Esophagus squamous epithelium (tissue), 5 donors: ENCODE data around the gene WASHC2A. TPM values are rescaled to one million over a fixed set of nuclear protein-coding genes. Genes with fewer than 3 reads are reported as not detected.
"Not testable (repeated sequence)": the region's sequence is repeated elsewhere in the genome, so short reads cannot be mapped to it uniquely, and the experiment has no call there.

Experiments
- DNase-seq: peaks from one replicate; lab custom pipeline; 2025; lab: John Stamatoyannopoulos, UW
- H3K27ac ChIP-seq, 4 donors: fragments of 200-600 bp; sonication (generic); one replicate each; pipeline ENCODE4 v1.5.1; 2016 to 2019; ENCODE audit warnings: mild to moderate bottlenecking in 1 of 4
- H3K27me3 ChIP-seq, 4 donors: fragments of 200-600 bp; sonication (generic); 1 replicate in 3 of 4; 2 replicates in 1 of 4; pipeline versions ENCODE4 v1.5.1 to v1.6.0; 2017 to 2021; ENCODE audit warnings: antibody characterized with exemption in 1 of 4
- H3K36me3 ChIP-seq, 3 donors: fragments of 200-600 bp; sonication (generic); one replicate each; pipeline ENCODE4 v1.5.1; 2016 to 2019
- H3K4me1 ChIP-seq, 3 donors: fragments of 200-600 bp; sonication (generic); one replicate each; pipeline ENCODE4 v1.5.1; 2017 to 2019
- H3K4me3 ChIP-seq, 4 donors: fragments of 200-600 bp; sonication (generic); 1 replicate in 3 of 4; 2 replicates in 1 of 4; pipeline ENCODE4 v1.5.1; 2016 to 2019; ENCODE audit warnings: mild to moderate bottlenecking in 2 of 4, moderate library complexity in 1 of 4
- H3K9me3 ChIP-seq, 3 donors: fragments of 200-600 bp; sonication (generic); one replicate each; pipeline ENCODE4 v1.5.1; 2016 to 2019
- WGBS, 2 donors: methylation state at CpG; one replicate each; pipeline ENCODE4 v1.1.5; 2018; 5-methylcytosine and 5-hydroxymethylcytosine counted together
- intact Hi-C: fragments of 100-400 bp; cut with DNase I; formaldehyde crosslinking; loops from one replicate; pipeline ENCODE4 v1.15.0; 2022
- total RNA-seq, 4 donors: library from RNA; depleted of rRNA; stranded (reverse); fragments of >200 nt; gene quantifications; one replicate each; pipeline ENCODE4 v1.1.0, GENCODE V29; 2016
- donor health status: DM: yes; HTN: yes; CAD: no.

Gene WASHC2A
- total RNA-seq, 4 donors from 2014 or later, result 19.7 to 30.9 (median 24.4) TPM

GRCh38 chr10:50098645-50099044, 30.9 kb downstream of the WASHC2A start:
- peaks cover 0 to 49% (median 3%) of the 10 kb centered on the region in 3 donors for H3K36me3 ChIP-seq
- H3K4me1 ChIP-seq, DNase-seq, H3K9me3 ChIP-seq, H3K4me3 ChIP-seq, H3K27me3 ChIP-seq, intact Hi-C loops, H3K27ac ChIP-seq: not testable (repeated sequence)
- 70 to 71% methylated on average over 2 to 3 of the region's 3 CpGs for WGBS, 2 donors

GRCh38 chr10:50101139-50101582, 33.4 kb downstream of the WASHC2A start:
- DNase-seq, H3K4me3 ChIP-seq, H3K4me1 ChIP-seq, intact Hi-C loops, H3K9me3 ChIP-seq, H3K27me3 ChIP-seq, H3K27ac ChIP-seq: not testable (repeated sequence)
- H3K36me3 ChIP-seq, result peaks cover 0 to 60% (median 3%) of the 10 kb centered on the region in 3 donors
- 84 to 85% methylated on average over 9 of the region's 9 CpGs for WGBS, 2 donors

- H3K4me1 ChIP-seq, H3K4me3 ChIP-seq, DNase-seq, intact Hi-C loops, H3K27ac ChIP-seq, H3K27me3 ChIP-seq, H3K9me3 ChIP-seq: not testable (repeated sequence)
- 100% methylated on average over 3 of the region's 3 CpGs; no CpG with 5 or more reads in 1 of the 2 donors for WGBS, 2 donors
- peaks cover 0 to 64% (median 3%) of the 10 kb centered on the region in 3 donors for H3K36me3 ChIP-seq
These were observed 34.0 kb downstream of the WASHC2A start for GRCh38 chr10:50101747-50102146.

- H3K9me3 ChIP-seq, H3K27me3 ChIP-seq, H3K4me1 ChIP-seq, H3K27ac ChIP-seq, DNase-seq, intact Hi-C loops, H3K4me3 ChIP-seq: not testable (repeated sequence)
- WGBS, 2 donors, result 74 to 94% methylated on average over 2 to 3 of the region's 5 CpGs
- H3K36me3 ChIP-seq, result peaks cover 0 to 60% (median 3%) of the 10 kb centered on the region in 3 donors
These were observed 34.5 kb downstream of the WASHC2A start for GRCh38 chr10:50102267-50102666.

GRCh38 chr10:50108999-50109698, 41.4 kb downstream of the WASHC2A start:
- H3K36me3 ChIP-seq, result peaks cover 0 to 46% (median 0%) of the 10 kb centered on the region in 3 donors
- H3K27ac ChIP-seq, H3K9me3 ChIP-seq, H3K27me3 ChIP-seq, H3K4me3 ChIP-seq, H3K4me1 ChIP-seq, DNase-seq, intact Hi-C loops: not testable (repeated sequence)
- WGBS, 2 donors, result 93% methylated on average over 6 to 7 of the region's 7 CpGs

- DNase-seq, H3K4me3 ChIP-seq, H3K27me3 ChIP-seq, H3K4me1 ChIP-seq, H3K9me3 ChIP-seq, intact Hi-C loops, H3K27ac ChIP-seq: not testable (repeated sequence)
- WGBS, 2 donors, result 92 to 93% methylated on average over 4 to 7 of the region's 9 CpGs
- H3K36me3 ChIP-seq, result peaks cover 0 to 47% (median 0%) of the 10 kb centered on the region in 3 donors
These were observed 44.8 kb downstream of the WASHC2A start for GRCh38 chr10:50112419-50113112.

- 80% methylated on average over 2 of the region's 2 CpGs; no CpG with 5 or more reads in 1 of the 2 donors for WGBS, 2 donors
These were observed 59.0 kb downstream of the WASHC2A start for GRCh38 chr10:50126765-50127164.

GRCh38 chr10:50127770-50128292, 60.1 kb downstream of the WASHC2A start:
- H3K4me1 ChIP-seq, DNase-seq, H3K27me3 ChIP-seq, H3K9me3 ChIP-seq, intact Hi-C loops, H3K4me3 ChIP-seq, H3K27ac ChIP-seq: not testable (repeated sequence)
- 40 to 50% methylated on average over 1 of the region's 5 CpGs for WGBS, 2 donors
- H3K36me3 ChIP-seq, result peaks cover 0 to 79% (median 0%) of the 10 kb centered on the region in 3 donors

More at GRCh38 chr10:50126765-50127164, 59.0 kb downstream of the WASHC2A start:
- intact Hi-C loops, H3K9me3 ChIP-seq, H3K4me3 ChIP-seq, H3K27ac ChIP-seq, DNase-seq, H3K4me1 ChIP-seq, H3K27me3 ChIP-seq: not testable (repeated sequence)
- peaks cover 0 to 71% (median 0%) of the 10 kb centered on the region in 3 donors for H3K36me3 ChIP-seq

- intact Hi-C loops, H3K9me3 ChIP-seq, H3K4me1 ChIP-seq, DNase-seq, H3K27ac ChIP-seq, H3K27me3 ChIP-seq, H3K4me3 ChIP-seq: not testable (repeated sequence)
- WGBS, 2 donors, result 53 to 54% methylated on average over 4 to 7 of the region's 8 CpGs
- H3K36me3 ChIP-seq, result peaks cover 0 to 73% (median 0%) of the 10 kb centered on the region in 3 donors
These were observed 63.7 kb downstream of the WASHC2A start for GRCh38 chr10:50131245-50131965.

GRCh38 chr10:50132322-50132721, 64.6 kb downstream of the WASHC2A start:
- H3K4me1 ChIP-seq, H3K9me3 ChIP-seq, H3K27ac ChIP-seq, H3K4me3 ChIP-seq, DNase-seq, H3K27me3 ChIP-seq, intact Hi-C loops: not testable (repeated sequence)
- 92 to 95% methylated on average over 6 of the region's 6 CpGs for WGBS, 2 donors
- H3K36me3 ChIP-seq, result peaks cover 0 to 64% (median 0%) of the 10 kb centered on the region in 3 donors

- WGBS, 2 donors, result 87 to 94% methylated on average over 3 of the region's 3 CpGs
- H3K4me3 ChIP-seq, DNase-seq, H3K27ac ChIP-seq, H3K27me3 ChIP-seq, H3K9me3 ChIP-seq, intact Hi-C loops, H3K4me1 ChIP-seq: not testable (repeated sequence)
- peaks cover 0 to 61% (median 0%) of the 10 kb centered on the region in 3 donors for H3K36me3 ChIP-seq
These were observed 65.1 kb downstream of the WASHC2A start for GRCh38 chr10:50132841-50133240.

- H3K27ac ChIP-seq, H3K4me1 ChIP-seq, intact Hi-C loops, H3K4me3 ChIP-seq, H3K27me3 ChIP-seq, H3K36me3 ChIP-seq, DNase-seq, H3K9me3 ChIP-seq: not testable (repeated sequence)
- WGBS, 2 donors, result 5 to 32% methylated on average over 4 to 5 of the region's 10 CpGs
These were observed 75.9 kb downstream of the WASHC2A start for GRCh38 chr10:50143512-50144174.
